AG08396 (cell line): ENCODE measurements around the gene PSD.

Experiments
- DNase-seq: peaks from one replicate; pipeline ENCODE4 v3.0.0; 2012; ENCODE audit warnings: low spot score, mixed read lengths

PSD gene

GRCh38 chr10:102419269-102420180, 940 bp upstream of the PSD start:
- DNase-seq = peak; percentile 82

- DNase-seq = no peak
Measured at GRCh38 chr10:102416695-102417094, 1.9 kb downstream of the PSD start.

GRCh38 chr10:102416283-102416682, 2.3 kb downstream of the PSD start:
- no peak for DNase-seq

- DNase-seq = no peak
Measured at GRCh38 chr10:102414749-102415148, 3.8 kb downstream of the PSD start.

GRCh38 chr10:102413806-102414561, 4.6 kb downstream of the PSD start:
- no peak for DNase-seq

- DNase-seq = no peak
Measured at GRCh38 chr10:102413053-102413705, 5.4 kb downstream of the PSD start.

GRCh38 chr10:102412293-102412692, 6.3 kb downstream of the PSD start:
- no peak for DNase-seq

GRCh38 chr10:102411341-102412255, 7.0 kb downstream of the PSD start:
- DNase-seq = no peak

GRCh38 chr10:102410429-102411073, 8.0 kb downstream of the PSD start:
- no peak for DNase-seq

- no peak for DNase-seq
Measured at GRCh38 chr10:102409604-102410428, 8.8 kb downstream of the PSD start.

- peak; percentile 65 for DNase-seq
Measured at GRCh38 chr10:102408728-102409603, 9.6 kb downstream of the PSD start.

GRCh38 chr10:102408131-102408727, 10.4 kb downstream of the PSD start:
- DNase-seq = no peak

- no peak for DNase-seq
Measured at GRCh38 chr10:102407425-102408130, 11.0 kb downstream of the PSD start.

- DNase-seq = no peak
Measured at GRCh38 chr10:102406815-102407214, 11.8 kb downstream of the PSD start.

- no peak for DNase-seq
Measured at GRCh38 chr10:102405632-102406031, 13.0 kb downstream of the PSD start.

- no peak for DNase-seq
Measured at GRCh38 chr10:102405108-102405571, 13.4 kb downstream of the PSD start.

- no peak for DNase-seq
Measured at GRCh38 chr10:102404361-102405107, 14.1 kb downstream of the PSD start.
